OCI-LY7 (cell line): ENCODE data around the gene CLDN24. TPM values are rescaled to one million over a fixed set of nuclear protein-coding genes. Genes with fewer than 3 reads are reported as not detected.

Experiments used
- BruUV-seq: library from RNA; stranded (reverse); fragments of 400-500 nt; replicated peaks from 2 replicates; lab custom pipeline; 2021; lab: Mats Ljungman, UMichigan
- CTCF ChIA-PET: fragments of 300-600 bp; sonication (Branson Sonifier 250); formaldehyde crosslinking; loops from one replicate; lab custom pipeline; 2022; ENCODE audit warnings: antibody characterized with exemption; ENCODE audit not compliant: unreplicated experiment; lab: Charles Lee
- POLR2A ChIA-PET: fragments of 300-600 bp; sonication (Branson Sonifier 250); formaldehyde crosslinking; loops from one replicate; lab custom pipeline; 2022; ENCODE audit warnings: antibody characterized with exemption; lab: Charles Lee
- DNase-seq: peaks from one replicate; pipeline ENCODE4 v3.0.0-alpha.2; 2015; ENCODE audit warnings: low spot score
- H2AFZ ChIP-seq: fragments of 200-600 bp; sonication (generic), shearing (Covaris generic); 2 replicates; pipeline ENCODE4 v1.6.1; 2014; ENCODE audit warnings: mild to moderate bottlenecking, antibody characterized with exemption, low read length, moderate library complexity
- H3K27ac ChIP-seq: fragments of 200-600 bp; sonication (generic); 2 replicates; pipeline ENCODE4 v1.5.1; 2014; ENCODE audit warnings: mixed run types, low read depth, mild to moderate bottlenecking, moderate library complexity, low read length, inconsistent platforms; ENCODE audit not compliant: poor library complexity, severe bottlenecking
- H3K36me3 ChIP-seq: fragments of 200-600 bp; sonication (generic); 2 replicates; pipeline ENCODE4 v1.6.1; 2014; ENCODE audit warnings: mild to moderate bottlenecking, antibody characterized with exemption, low read length, moderate library complexity, mixed read lengths; ENCODE audit not compliant: insufficient read depth
- H3K4me1 ChIP-seq: fragments of 200-600 bp; sonication (generic); 2 replicates; pipeline ENCODE4 v1.5.1; 2014; ENCODE audit warnings: mild to moderate bottlenecking, low read length; ENCODE audit not compliant: insufficient read depth, poor library complexity, severe bottlenecking
- H3K4me2 ChIP-seq: fragments of 200-600 bp; sonication (generic); 2 replicates; pipeline ENCODE4 v1.6.1; 2014; ENCODE audit warnings: mild to moderate bottlenecking, low read length
- H3K4me3 ChIP-seq: fragments of 200-600 bp; sonication (generic); 2 replicates; pipeline ENCODE4 v1.5.1; 2014; ENCODE audit warnings: mild to moderate bottlenecking, low read depth, low read length; ENCODE audit not compliant: poor library complexity, severe bottlenecking
- H3K79me2 ChIP-seq: fragments of 200-600 bp; sonication (generic); 2 replicates; pipeline ENCODE4 v1.6.1; 2016; ENCODE audit warnings: low read depth, mild to moderate bottlenecking, low read length, moderate library complexity, mixed read lengths; ENCODE audit not compliant: insufficient read depth
- H3K9me2 ChIP-seq: fragments of 200-600 bp; sonication (generic); 2 replicates; pipeline ENCODE4 v1.6.1; 2016; ENCODE audit warnings: mild to moderate bottlenecking, low read length, mixed read lengths; ENCODE audit not compliant: insufficient read depth
- H3K9me3 ChIP-seq: fragments of 200-600 bp; sonication (generic); 2 replicates; pipeline ENCODE4 v1.6.1; 2014; ENCODE audit warnings: mild to moderate bottlenecking, mixed run types, low read length, mixed read lengths
- H4K20me1 ChIP-seq: fragments of 200-600 bp; sonication (generic); 2 replicates; pipeline ENCODE4 v1.6.1; 2014; ENCODE audit warnings: mild to moderate bottlenecking, antibody characterized with exemption, low read length, moderate library complexity, mixed read lengths; ENCODE audit not compliant: insufficient read depth
- CTCF ChIP-seq: fragments of 200-600 bp; sonication (generic); conservative IDR thresholded peaks from 2 replicates; pipeline ENCODE4 v1.5.1; 2014; ENCODE audit warnings: mild to moderate bottlenecking, antibody characterized with exemption, low read length, moderate library complexity, mixed read lengths
- EZH2phosphoT487 ChIP-seq: fragments of 200-600 bp; sonication (generic); IDR thresholded peaks from 2 replicates; pipeline ENCODE4 v1.6.1; 2018; ENCODE audit warnings: low read depth, borderline replicate concordance, mild to moderate bottlenecking, mixed run types, antibody characterized with exemption, low read length, moderate library complexity, mixed read lengths
- intact Hi-C: fragments of 100-400 bp; cut with micrococcal nuclease; formaldehyde crosslinking; loops from one replicate; pipeline ENCODE4 v1.10.0; 2022; ENCODE audit not compliant: unreplicated experiment
- total RNA-seq, 2 experiments: library from RNA; depleted of rRNA in 1 of 2; stranded (reverse); fragments of >200 nt in 1 of 2; shearing (Covaris generic) in 1 of 2; gene quantifications; 2 replicates each; pipeline ENCODE4 v1.2.3, GENCODE V29; 2014 to 2022

The CLDN24 gene
- total RNA-seq, 2 experiments from 2014 or later: not detected

DNA sequence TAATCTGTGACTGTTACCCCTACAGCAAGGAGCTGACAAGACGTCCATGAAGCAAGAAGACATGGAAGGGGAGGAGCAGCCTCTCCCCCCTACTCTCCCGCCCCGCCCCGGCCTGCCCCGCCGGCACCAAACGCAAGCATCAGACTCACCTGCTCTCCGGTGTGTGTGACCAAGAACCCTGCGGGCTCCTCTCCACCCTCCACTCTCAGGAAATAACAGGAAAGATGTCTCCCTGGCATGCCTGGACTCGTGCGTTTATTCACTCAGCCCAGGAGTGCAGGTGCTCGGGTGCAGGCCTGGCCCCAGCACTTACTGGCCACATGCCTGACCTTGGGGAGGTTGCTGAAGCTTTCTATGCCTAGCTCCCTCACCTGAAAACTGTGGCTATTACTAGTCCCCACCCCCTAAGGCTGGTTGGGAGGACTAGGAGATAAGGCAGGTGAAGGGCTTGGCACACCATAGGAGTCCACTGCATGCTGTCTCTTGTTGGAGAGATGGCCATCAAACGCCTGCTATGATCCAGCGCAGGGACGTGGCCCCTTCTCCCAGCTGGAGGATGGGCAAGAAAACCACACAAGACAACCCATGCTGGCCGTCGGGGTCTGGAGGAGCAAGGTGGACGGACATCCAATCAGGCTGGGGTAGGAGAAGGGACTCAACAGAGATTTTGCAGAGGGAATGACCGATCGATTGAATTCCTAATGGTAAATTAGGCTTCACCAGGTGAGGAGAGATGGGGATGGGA lies 34.9 kb upstream of the CLDN24 start:
- Histone ChIP-seq H2AFZ (no peak overlapping the region), H3K79me2 (no peaks in the 10 kb centered on the region), H3K36me3 (no peaks in the 10 kb centered on the region), H4K20me1 (no peaks in the 10 kb centered on the region), H3K9me3 (no peaks in the 10 kb centered on the region), H3K9me2 (no peaks in the 10 kb centered on the region), H3K4me3 (no peak overlapping the region), H3K4me2 (no peak overlapping the region), H3K4me1 (no peaks in the 10 kb centered on the region), H3K27ac (no peak overlapping the region)
- BruUV-seq: no TSS peak
- CTCF ChIA-PET: no interaction called here
- intact Hi-C loops: no loop called here
- POLR2A ChIA-PET: no interaction called here
- TF ChIP-seq EZH2phosphoT487: no peak
- TF ChIP-seq CTCF: no peak
- DNase-seq: no peak

DNA sequence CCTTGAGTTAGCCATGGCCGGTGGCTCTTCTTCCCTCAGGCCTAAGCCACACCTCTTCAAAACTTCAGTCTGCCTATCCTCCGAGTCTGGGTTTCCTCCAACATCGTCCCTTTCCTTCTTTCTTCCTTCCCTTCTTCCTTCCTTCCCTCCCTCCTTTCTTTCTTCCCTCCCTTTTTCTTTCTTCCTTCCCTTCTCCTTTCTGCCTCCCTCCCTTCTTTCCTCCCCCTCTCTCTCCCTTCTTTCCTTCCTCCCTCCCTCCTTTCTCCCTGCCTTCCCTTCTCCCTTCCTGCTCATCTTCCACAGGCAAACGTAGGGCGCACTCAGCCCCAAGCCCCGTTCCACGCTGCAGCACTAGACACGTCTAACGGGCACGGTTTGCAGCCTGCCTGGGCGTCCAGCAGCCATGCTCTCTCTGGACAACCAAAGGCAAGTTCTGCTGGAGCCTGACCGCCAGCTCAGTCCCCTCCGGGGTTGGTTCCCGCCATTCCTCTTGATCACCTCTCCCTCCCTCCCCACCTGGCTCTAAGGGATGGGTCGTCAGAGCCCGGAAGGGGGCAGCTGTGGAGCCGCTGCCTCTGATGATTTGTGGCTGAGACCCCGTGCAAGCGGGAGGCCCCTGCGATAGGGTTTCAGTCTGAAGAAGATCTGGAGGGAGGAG lies 34.1 kb upstream of the CLDN24 start:
- Histone ChIP-seq H3K9me3 (no peaks in the 10 kb centered on the region), H3K36me3 (no peaks in the 10 kb centered on the region), H2AFZ (no peak overlapping the region), H3K27ac (no peak overlapping the region), H4K20me1 (no peaks in the 10 kb centered on the region), H3K79me2 (no peaks in the 10 kb centered on the region), H3K4me1 (no peaks in the 10 kb centered on the region), H3K4me3 (no peak overlapping the region), H3K4me2 (no peak overlapping the region), H3K9me2 (no peaks in the 10 kb centered on the region)
- no peak for TF ChIP-seq EZH2phosphoT487
- TF ChIP-seq CTCF: no peak
- no TSS peak for BruUV-seq
- ChIA-PET CTCF (no interaction called here), POLR2A (no interaction called here)
- intact Hi-C loops: no loop called here
- DNase-seq: no peak

GRCh38 chr4:183355405-183355804 lies 33.2 kb upstream of the CLDN24 start:
- Histone ChIP-seq H3K79me2 (no peaks in the 10 kb centered on the region), H3K4me3 (no peak overlapping the region), H2AFZ (no peak overlapping the region), H3K36me3 (no peaks in the 10 kb centered on the region), H4K20me1 (no peaks in the 10 kb centered on the region), H3K27ac (no peak overlapping the region), H3K4me2 (no peak overlapping the region), H3K4me1 (no peaks in the 10 kb centered on the region), H3K9me2 (no peaks in the 10 kb centered on the region), H3K9me3 (no peaks in the 10 kb centered on the region)
- ChIA-PET CTCF (no interaction called here), POLR2A (interaction anchor here (1.2 kb wide), 1 partner anchor 17 kb away, joined by 3 read pairs; no protein-coding TSS in a partner anchor)
- no peak for DNase-seq
- TF ChIP-seq CTCF: no peak
- no peak for TF ChIP-seq EZH2phosphoT487
- BruUV-seq: no TSS peak
- intact Hi-C loops: no loop called here
